ENCODE results near the gene MAP2K1. TPM values are rescaled to one million over a fixed set of nuclear protein-coding genes. Genes with fewer than 3 reads are reported as not detected.

The MAP2K1 gene
- polyA plus RNA-seq, 2 donors, result 34.5 to 68.1 TPM

- Histone ChIP-seq H3K36me3 (ENCODE audit: control insufficient read depth in 2 of 2, insufficient read depth in 2 of 2, low read length in 1 of 2) (no peaks in the 10 kb centered on the region), H3K9me3 (ENCODE audit: control insufficient read depth in 2 of 2, insufficient read depth in 1 of 2, low read depth in 1 of 2, low read length in 1 of 2) (no peaks in the 10 kb centered on the region), H3K4me1 (ENCODE audit: control insufficient read depth in 2 of 2, insufficient read depth in 2 of 2, low read length in 1 of 2) (peaks cover 0 to 2% of the 10 kb centered on the region in 2 donors), H3K4me3 (ENCODE audit: low read depth in 1 of 2, low read length in 2 of 2) (no peak overlapping the region), H3K27me3 (ENCODE audit: control insufficient read depth in 1 of 2, insufficient read depth in 2 of 2, low read length in 2 of 2) (no peaks in the 10 kb centered on the region), H3K27ac (ENCODE audit: low read depth in 2 of 2, low read length in 1 of 2) (no peak overlapping the region)
- WGBS, 2 donors, result 80 to 82% methylated on average over 7 of the region's 7 CpGs
Observed at GRCh38 chr15:66404532-66404931, 17.8 kb downstream of the MAP2K1 start.

- 75 to 76% methylated on average over 2 of the region's 2 CpGs for WGBS, 2 donors
- no peaks in the 10 kb centered on the region for H3K9me3 ChIP-seq (ENCODE audit: control insufficient read depth in 2 of 2, insufficient read depth in 1 of 2, low read depth in 1 of 2, low read length in 1 of 2)
- no peaks in the 10 kb centered on the region for H3K36me3 ChIP-seq (ENCODE audit: control insufficient read depth in 2 of 2, insufficient read depth in 2 of 2, low read length in 1 of 2)
- no peaks in the 10 kb centered on the region for H3K27me3 ChIP-seq (ENCODE audit: control insufficient read depth in 1 of 2, insufficient read depth in 2 of 2, low read length in 2 of 2)
- no peak overlapping the region for H3K4me3 ChIP-seq (ENCODE audit: low read depth in 1 of 2, low read length in 2 of 2)
- peaks cover 0 to 2% of the 10 kb centered on the region in 2 donors for H3K4me1 ChIP-seq (ENCODE audit: control insufficient read depth in 2 of 2, insufficient read depth in 2 of 2, low read length in 1 of 2)
- H3K27ac ChIP-seq (ENCODE audit: low read depth in 2 of 2, low read length in 1 of 2), result no peak overlapping the region
Observed at GRCh38 chr15:66405007-66405406, 18.3 kb downstream of the MAP2K1 start.

GRCh38 chr15:66405615-66406014 is 18.9 kb downstream of the MAP2K1 start:
- H3K36me3 ChIP-seq (ENCODE audit: control insufficient read depth in 2 of 2, insufficient read depth in 2 of 2, low read length in 1 of 2), result no peaks in the 10 kb centered on the region
- H3K9me3 ChIP-seq (ENCODE audit: control insufficient read depth in 2 of 2, insufficient read depth in 1 of 2, low read depth in 1 of 2, low read length in 1 of 2), result no peaks in the 10 kb centered on the region
- no peaks in the 10 kb centered on the region for H3K27me3 ChIP-seq (ENCODE audit: control insufficient read depth in 1 of 2, insufficient read depth in 2 of 2, low read length in 2 of 2)
- H3K27ac ChIP-seq (ENCODE audit: low read depth in 2 of 2, low read length in 1 of 2), result no peak overlapping the region
- 61 to 69% methylated on average over 3 of the region's 3 CpGs for WGBS, 2 donors
- peaks cover 0 to 2% of the 10 kb centered on the region in 2 donors for H3K4me1 ChIP-seq (ENCODE audit: control insufficient read depth in 2 of 2, insufficient read depth in 2 of 2, low read length in 1 of 2)
- H3K4me3 ChIP-seq (ENCODE audit: low read depth in 1 of 2, low read length in 2 of 2), result no peak overlapping the region

- no peak overlapping the region for H3K27ac ChIP-seq (ENCODE audit: low read depth in 2 of 2, low read length in 1 of 2)
- H3K27me3 ChIP-seq (ENCODE audit: control insufficient read depth in 1 of 2, insufficient read depth in 2 of 2, low read length in 2 of 2), result no peaks in the 10 kb centered on the region
- 95 to 96% methylated on average over 4 of the region's 4 CpGs for WGBS, 2 donors
- H3K36me3 ChIP-seq (ENCODE audit: control insufficient read depth in 2 of 2, insufficient read depth in 2 of 2, low read length in 1 of 2), result no peaks in the 10 kb centered on the region
- H3K4me1 ChIP-seq (ENCODE audit: control insufficient read depth in 2 of 2, insufficient read depth in 2 of 2, low read length in 1 of 2), result peaks cover 0 to 3% of the 10 kb centered on the region in 2 donors
- no peak overlapping the region for H3K4me3 ChIP-seq (ENCODE audit: low read depth in 1 of 2, low read length in 2 of 2)
- no peaks in the 10 kb centered on the region for H3K9me3 ChIP-seq (ENCODE audit: control insufficient read depth in 2 of 2, insufficient read depth in 1 of 2, low read depth in 1 of 2, low read length in 1 of 2)
Observed at GRCh38 chr15:66408254-66408653, 21.5 kb downstream of the MAP2K1 start.

GRCh38 chr15:66408675-66409282 is 22.1 kb downstream of the MAP2K1 start:
- peaks cover 0 to 3% of the 10 kb centered on the region in 2 donors for H3K4me1 ChIP-seq (ENCODE audit: control insufficient read depth in 2 of 2, insufficient read depth in 2 of 2, low read length in 1 of 2)
- no peak overlapping the region for H3K4me3 ChIP-seq (ENCODE audit: low read depth in 1 of 2, low read length in 2 of 2)
- H3K36me3 ChIP-seq (ENCODE audit: control insufficient read depth in 2 of 2, insufficient read depth in 2 of 2, low read length in 1 of 2), result no peaks in the 10 kb centered on the region
- 88 to 90% methylated on average over 8 of the region's 8 CpGs for WGBS, 2 donors
- H3K27ac ChIP-seq (ENCODE audit: low read depth in 2 of 2, low read length in 1 of 2), result no peak overlapping the region
- no peaks in the 10 kb centered on the region for H3K9me3 ChIP-seq (ENCODE audit: control insufficient read depth in 2 of 2, insufficient read depth in 1 of 2, low read depth in 1 of 2, low read length in 1 of 2)
- no peaks in the 10 kb centered on the region for H3K27me3 ChIP-seq (ENCODE audit: control insufficient read depth in 1 of 2, insufficient read depth in 2 of 2, low read length in 2 of 2)

- Histone ChIP-seq H3K36me3 (ENCODE audit: control insufficient read depth in 2 of 2, insufficient read depth in 2 of 2, low read length in 1 of 2) (peaks cover 0 to 4% of the 10 kb centered on the region in 2 donors), H3K27me3 (ENCODE audit: control insufficient read depth in 1 of 2, insufficient read depth in 2 of 2, low read length in 2 of 2) (no peaks in the 10 kb centered on the region), H3K9me3 (ENCODE audit: control insufficient read depth in 2 of 2, insufficient read depth in 1 of 2, low read depth in 1 of 2, low read length in 1 of 2) (no peaks in the 10 kb centered on the region), H3K4me3 (ENCODE audit: low read depth in 1 of 2, low read length in 2 of 2) (no peak overlapping the region), H3K4me1 (ENCODE audit: control insufficient read depth in 2 of 2, insufficient read depth in 2 of 2, low read length in 1 of 2) (peaks cover 0 to 3% of the 10 kb centered on the region in 2 donors), H3K27ac (ENCODE audit: low read depth in 2 of 2, low read length in 1 of 2) (no peak overlapping the region)
- WGBS, 2 donors, result 91 to 97% methylated on average over 3 of the region's 3 CpGs
Observed at GRCh38 chr15:66409565-66410108, 22.9 kb downstream of the MAP2K1 start.

- Histone ChIP-seq H3K4me3 (ENCODE audit: low read depth in 1 of 2, low read length in 2 of 2) (no peak overlapping the region), H3K4me1 (ENCODE audit: control insufficient read depth in 2 of 2, insufficient read depth in 2 of 2, low read length in 1 of 2) (peaks cover 0 to 3% of the 10 kb centered on the region in 2 donors), H3K36me3 (ENCODE audit: control insufficient read depth in 2 of 2, insufficient read depth in 2 of 2, low read length in 1 of 2) (peaks cover 0 to 4% of the 10 kb centered on the region in 2 donors), H3K27ac (ENCODE audit: low read depth in 2 of 2, low read length in 1 of 2) (no peak overlapping the region), H3K9me3 (ENCODE audit: control insufficient read depth in 2 of 2, insufficient read depth in 1 of 2, low read depth in 1 of 2, low read length in 1 of 2) (peaks cover 0 to 2% of the 10 kb centered on the region in 2 donors), H3K27me3 (ENCODE audit: control insufficient read depth in 1 of 2, insufficient read depth in 2 of 2, low read length in 2 of 2) (no peaks in the 10 kb centered on the region)
Observed at GRCh38 chr15:66411190-66411589, 24.5 kb downstream of the MAP2K1 start.

GRCh38 chr15:66412220-66412619 is 25.5 kb downstream of the MAP2K1 start:
- H3K4me1 ChIP-seq (ENCODE audit: control insufficient read depth in 2 of 2, insufficient read depth in 2 of 2, low read length in 1 of 2), result peaks cover 0 to 3% of the 10 kb centered on the region in 2 donors
- H3K9me3 ChIP-seq (ENCODE audit: control insufficient read depth in 2 of 2, insufficient read depth in 1 of 2, low read depth in 1 of 2, low read length in 1 of 2), result peaks cover 0 to 2% of the 10 kb centered on the region in 2 donors
- 72% methylated on average over 3 of the region's 3 CpGs for WGBS, 2 donors
- no peak overlapping the region for H3K4me3 ChIP-seq (ENCODE audit: low read depth in 1 of 2, low read length in 2 of 2)
- H3K27me3 ChIP-seq (ENCODE audit: control insufficient read depth in 1 of 2, insufficient read depth in 2 of 2, low read length in 2 of 2), result no peaks in the 10 kb centered on the region
- no peak overlapping the region for H3K27ac ChIP-seq (ENCODE audit: low read depth in 2 of 2, low read length in 1 of 2)
- H3K36me3 ChIP-seq (ENCODE audit: control insufficient read depth in 2 of 2, insufficient read depth in 2 of 2, low read length in 1 of 2), result peaks cover 0 to 4% of the 10 kb centered on the region in 2 donors

- H3K36me3 ChIP-seq (ENCODE audit: control insufficient read depth in 2 of 2, insufficient read depth in 2 of 2, low read length in 1 of 2), result peaks cover 0 to 4% of the 10 kb centered on the region in 2 donors
- H3K27me3 ChIP-seq (ENCODE audit: control insufficient read depth in 1 of 2, insufficient read depth in 2 of 2, low read length in 2 of 2), result no peaks in the 10 kb centered on the region
- peaks cover 0 to 3% of the 10 kb centered on the region in 2 donors for H3K4me1 ChIP-seq (ENCODE audit: control insufficient read depth in 2 of 2, insufficient read depth in 2 of 2, low read length in 1 of 2)
- no peak overlapping the region for H3K27ac ChIP-seq (ENCODE audit: low read depth in 2 of 2, low read length in 1 of 2)
- H3K9me3 ChIP-seq (ENCODE audit: control insufficient read depth in 2 of 2, insufficient read depth in 1 of 2, low read depth in 1 of 2, low read length in 1 of 2), result peaks cover 0 to 2% of the 10 kb centered on the region in 2 donors
- 93 to 100% methylated on average over 1 of the region's 1 CpG for WGBS, 2 donors
- H3K4me3 ChIP-seq (ENCODE audit: low read depth in 1 of 2, low read length in 2 of 2), result no peak overlapping the region
Observed at GRCh38 chr15:66413579-66413978, 26.9 kb downstream of the MAP2K1 start.

GRCh38 chr15:66415360-66415759 is 28.6 kb downstream of the MAP2K1 start:
- peaks cover 0 to 4% of the 10 kb centered on the region in 2 donors for H3K36me3 ChIP-seq (ENCODE audit: control insufficient read depth in 2 of 2, insufficient read depth in 2 of 2, low read length in 1 of 2)
- H3K4me3 ChIP-seq (ENCODE audit: low read depth in 1 of 2, low read length in 2 of 2), result no peak overlapping the region

More at GRCh38 chr15:66415360-66415759, 28.6 kb downstream of the MAP2K1 start:
- H3K4me1 ChIP-seq (ENCODE audit: control insufficient read depth in 2 of 2, insufficient read depth in 2 of 2, low read length in 1 of 2), result peaks cover 0 to 2% of the 10 kb centered on the region in 2 donors
- H3K9me3 ChIP-seq (ENCODE audit: control insufficient read depth in 2 of 2, insufficient read depth in 1 of 2, low read depth in 1 of 2, low read length in 1 of 2), result peaks cover 0 to 2% of the 10 kb centered on the region in 2 donors
- H3K27ac ChIP-seq (ENCODE audit: low read depth in 2 of 2, low read length in 1 of 2), result no peak overlapping the region
- no peaks in the 10 kb centered on the region for H3K27me3 ChIP-seq (ENCODE audit: control insufficient read depth in 1 of 2, insufficient read depth in 2 of 2, low read length in 2 of 2)

Data from esophagus (tissue), 2 donors.